Body of pancreas (tissue), 4 donors: ENCODE results near the gene SOCS1. TPM values are rescaled to one million over a fixed set of nuclear protein-coding genes. Genes with fewer than 3 reads are reported as not detected.
"Not testable (repeated sequence)": the region's sequence is repeated elsewhere in the genome, so short reads cannot be mapped to it uniquely, and the experiment has no call there.

ENCODE experiments used
- ATAC-seq: fragments of 150-250 bp; one replicate; pipeline ENCODE4 v1.9.1; 2016
- DNase-seq, 4 donors: peaks; one replicate each; pipeline ENCODE4 v3.0.0-alpha.2; 2019
- H3K27ac ChIP-seq, 4 donors: fragments of 200-600 bp; sonication (generic); 1 replicate in 3 of 4; 2 replicates in 1 of 4; pipeline versions ENCODE4 v1.5.1 to v1.6.1; 2016 to 2019; ENCODE audit warnings: mild to moderate bottlenecking in 1 of 4, mixed read lengths in 1 of 4, moderate library complexity in 1 of 4
- H3K27me3 ChIP-seq, 2 donors: fragments of 200-600 bp; sonication (generic); one replicate each; pipeline ENCODE4 v1.6.0; 2016; ENCODE audit warnings: mild to moderate bottlenecking in 1 of 2
- H3K36me3 ChIP-seq, 2 donors: fragments of 200-600 bp; sonication (generic); replicated peaks in 1 of 2; 2 replicates each; pipeline ENCODE4 v1.5.1; 2016; ENCODE audit warnings: low read depth in 2 of 2; ENCODE audit not compliant: insufficient read depth in 1 of 2
- H3K4me1 ChIP-seq: fragments of 200-600 bp; sonication (generic); one replicate; pipeline ENCODE4 v1.6.0; 2016
- H3K4me3 ChIP-seq, 2 donors: fragments of 200-600 bp; sonication (generic); 1 replicate in 1 of 2; 2 replicates in 1 of 2; pipeline ENCODE4 v1.5.1; 2016 to 2019
- H3K9me3 ChIP-seq, 3 donors: fragments of 200-600 bp; sonication (generic); 1 replicate in 2 of 3; 2 replicates in 1 of 3; pipeline ENCODE4 v1.5.1; 2016
- POLR2A ChIP-seq, 3 donors: fragments of 450-650 bp; IDR thresholded peaks; one replicate each; pipeline ENCODE4 v1.6.1; 2016; ENCODE audit warnings: antibody characterized with exemption in 3 of 3, mild to moderate bottlenecking in 2 of 3
- whole genome bisulfite sequencing, 2 donors: methylation state at CpG; one replicate each; pipeline ENCODE4 v1.1.5; 2017; 5-methylcytosine and 5-hydroxymethylcytosine counted together
- intact Hi-C: fragments of 100-400 bp; cut with DNase I; formaldehyde crosslinking; loops from one replicate; pipeline ENCODE4 v1.15.1; 2023
- total RNA-seq, 2 donors: library from RNA; depleted of rRNA; stranded (reverse); fragments of >200 nt; gene quantifications; one replicate each; pipeline ENCODE4 v1.1.0, GENCODE V29; 2016
- TF ChIP-seq, protein P1 (sequence below), 7 experiments: fragments of 450-650 bp in 4 of 7; fragments of 200-600 bp in 3 of 7; sonication (generic) in 3 of 7; IDR thresholded peaks; one replicate each; pipeline ENCODE4 v1.5.1; 2016 to 2019; ENCODE audit warnings: antibody characterized with exemption in 7 of 7

The SOCS1 gene
- total RNA-seq, 2 donors from 2014 or later, result 1.0 to 7.9 TPM

DNA sequence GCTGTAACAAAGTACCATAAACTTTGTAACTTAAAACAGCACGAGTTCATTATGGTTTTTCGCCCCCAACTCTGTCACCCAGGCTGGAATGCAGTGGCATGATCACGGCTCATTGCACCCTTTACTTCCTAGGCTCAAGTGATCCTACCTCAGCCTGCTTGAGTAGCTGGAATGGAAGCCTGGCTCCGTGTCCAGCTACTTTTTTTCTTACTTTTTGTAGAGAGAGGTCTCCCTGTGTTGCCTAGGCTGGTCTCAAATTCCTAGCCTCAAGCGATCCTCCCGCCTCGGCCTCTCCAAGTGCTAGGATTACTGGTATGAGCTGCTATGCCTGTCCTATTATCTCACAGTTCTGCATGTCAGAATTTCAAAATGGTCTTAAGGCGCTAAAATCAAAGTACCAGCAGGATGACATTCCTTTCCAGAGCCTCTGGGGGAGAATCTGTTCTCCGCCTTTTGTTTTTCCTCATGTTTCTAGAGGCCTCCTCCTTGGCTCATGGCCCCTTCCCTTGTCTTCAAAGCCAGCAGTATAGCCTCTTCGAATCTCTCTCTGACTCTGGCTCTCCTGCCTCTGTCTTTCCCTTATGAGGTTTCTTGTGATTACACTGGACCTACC lies 35.2 kb upstream of the SOCS1 start:
- 83 to 84% methylated on average over 10 of the region's 10 CpGs for WGBS, 2 donors
- no peak for ATAC-seq
- H3K4me1 ChIP-seq, result peaks cover 2% of the 10 kb centered on the region
- no peaks in the 10 kb centered on the region for H3K27me3 ChIP-seq
- no peaks in the 10 kb centered on the region for H3K9me3 ChIP-seq
- no peak for DNase-seq
- TF ChIP-seq, protein P1, sequence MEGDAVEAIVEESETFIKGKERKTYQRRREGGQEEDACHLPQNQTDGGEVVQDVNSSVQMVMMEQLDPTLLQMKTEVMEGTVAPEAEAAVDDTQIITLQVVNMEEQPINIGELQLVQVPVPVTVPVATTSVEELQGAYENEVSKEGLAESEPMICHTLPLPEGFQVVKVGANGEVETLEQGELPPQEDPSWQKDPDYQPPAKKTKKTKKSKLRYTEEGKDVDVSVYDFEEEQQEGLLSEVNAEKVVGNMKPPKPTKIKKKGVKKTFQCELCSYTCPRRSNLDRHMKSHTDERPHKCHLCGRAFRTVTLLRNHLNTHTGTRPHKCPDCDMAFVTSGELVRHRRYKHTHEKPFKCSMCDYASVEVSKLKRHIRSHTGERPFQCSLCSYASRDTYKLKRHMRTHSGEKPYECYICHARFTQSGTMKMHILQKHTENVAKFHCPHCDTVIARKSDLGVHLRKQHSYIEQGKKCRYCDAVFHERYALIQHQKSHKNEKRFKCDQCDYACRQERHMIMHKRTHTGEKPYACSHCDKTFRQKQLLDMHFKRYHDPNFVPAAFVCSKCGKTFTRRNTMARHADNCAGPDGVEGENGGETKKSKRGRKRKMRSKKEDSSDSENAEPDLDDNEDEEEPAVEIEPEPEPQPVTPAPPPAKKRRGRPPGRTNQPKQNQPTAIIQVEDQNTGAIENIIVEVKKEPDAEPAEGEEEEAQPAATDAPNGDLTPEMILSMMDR (IDR thresholded peaks at IDR 0.05), result no peak
- TF ChIP-seq POLR2A (IDR thresholded peaks at IDR 0.05), result no peak
- no peaks in the 10 kb centered on the region for H3K36me3 ChIP-seq
- H3K4me3 ChIP-seq, result no peak overlapping the region
- H3K27ac ChIP-seq, result no peak overlapping the region
- intact Hi-C loops, result no loop called here

DNA sequence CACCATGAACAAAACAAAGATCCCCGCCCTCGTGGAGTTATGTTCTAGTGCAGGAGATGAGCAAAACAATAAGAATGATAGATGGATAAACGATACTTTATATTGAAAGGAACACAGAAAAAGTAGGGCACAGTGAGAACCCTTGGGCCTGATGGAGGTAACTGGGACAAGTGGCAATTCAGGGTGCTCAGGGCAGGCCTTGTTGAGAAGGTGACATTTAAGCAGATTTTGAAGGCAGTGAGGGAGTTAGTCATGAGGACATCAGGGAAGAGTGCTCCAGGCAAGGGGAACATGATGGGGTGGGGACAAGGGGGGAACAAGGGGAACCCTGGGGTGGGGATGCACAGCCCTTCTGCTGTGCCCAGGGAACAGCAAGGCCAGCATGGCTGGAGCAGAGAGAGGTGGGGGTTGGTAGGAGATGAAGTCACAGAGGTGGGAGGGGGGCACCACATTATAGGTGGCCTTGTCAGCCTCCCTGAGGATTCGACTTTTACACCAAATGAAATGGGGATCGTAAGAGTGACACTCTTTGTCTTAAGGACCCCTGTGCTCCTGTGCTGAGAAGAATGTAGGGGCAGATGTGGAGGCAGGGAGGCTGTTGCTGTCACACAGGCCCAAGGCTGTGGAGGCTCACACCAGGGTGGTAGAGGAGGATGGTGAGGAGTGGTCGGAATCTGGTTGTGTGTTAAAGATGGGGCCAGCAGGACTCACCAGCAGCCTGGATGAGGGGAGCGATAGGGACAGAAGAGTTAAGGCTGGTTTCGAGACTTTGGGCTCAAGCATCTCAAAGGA lies 34.3 kb upstream of the SOCS1 start:
- Histone ChIP-seq H3K4me3 (no peak overlapping the region), H3K36me3 (no peaks in the 10 kb centered on the region), H3K27ac (no peak overlapping the region), H3K9me3 (no peaks in the 10 kb centered on the region), H3K4me1 (no peaks in the 10 kb centered on the region), H3K27me3 (no peaks in the 10 kb centered on the region)
- TF ChIP-seq, protein P1 (IDR thresholded peaks at IDR 0.05), result no peak
- no peak for TF ChIP-seq POLR2A (IDR thresholded peaks at IDR 0.05)
- intact Hi-C loops, result no loop called here
- 82 to 85% methylated on average over 8 of the region's 8 CpGs for WGBS, 2 donors
- DNase-seq (no peak), ATAC-seq (no peak)

DNA sequence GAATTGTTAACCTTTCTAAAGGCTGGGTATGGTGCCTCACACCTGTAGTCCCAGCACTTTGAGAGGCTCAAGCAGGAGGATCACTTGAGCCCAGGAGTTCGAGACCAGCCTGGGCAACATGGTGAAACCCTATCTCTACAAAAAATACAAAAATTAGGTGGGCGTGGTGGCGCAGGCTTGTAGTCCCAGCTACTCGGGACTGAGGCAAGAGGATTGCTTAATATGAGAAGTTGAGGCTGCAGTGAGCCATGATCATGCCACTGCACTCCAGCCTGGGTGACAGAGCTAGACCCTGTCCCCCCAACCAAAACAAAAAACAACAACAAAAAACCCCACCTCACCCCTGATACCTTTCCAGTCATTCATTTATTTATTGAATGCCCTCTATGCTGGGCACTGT lies 33.7 kb upstream of the SOCS1 start:
- H3K27ac ChIP-seq, H3K27me3 ChIP-seq, H3K36me3 ChIP-seq, DNase-seq, ATAC-seq, H3K9me3 ChIP-seq, H3K4me1 ChIP-seq, H3K4me3 ChIP-seq: not testable (repeated sequence)
- 81 to 94% methylated on average over 4 of the region's 4 CpGs for WGBS, 2 donors
- intact Hi-C loops, result loop anchor here (10.0 kb wide), 1 partner anchor 65 kb away; no protein-coding TSS in a partner anchor

GRCh38 chr16:11289202-11289601 lies 33.2 kb upstream of the SOCS1 start:
- H3K27ac ChIP-seq, result no peak overlapping the region
- TF ChIP-seq POLR2A (IDR thresholded peaks at IDR 0.05), result no peak
- TF ChIP-seq, protein P1 (IDR thresholded peaks at IDR 0.05), result no peak
- no peak overlapping the region for H3K4me3 ChIP-seq
- no peaks in the 10 kb centered on the region for H3K4me1 ChIP-seq
- no peaks in the 10 kb centered on the region for H3K27me3 ChIP-seq
- ATAC-seq (no peak), DNase-seq (no peak)
- H3K36me3 ChIP-seq, result no peaks in the 10 kb centered on the region
- H3K9me3 ChIP-seq, result no peaks in the 10 kb centered on the region
- 95 to 96% methylated on average over 2 of the region's 2 CpGs for WGBS, 2 donors
- intact Hi-C loops, result loop anchor here (10.0 kb wide), 1 partner anchor 64 kb away; no protein-coding TSS in a partner anchor

GRCh38 chr16:11285842-11286241 lies 29.8 kb upstream of the SOCS1 start:
- Histone ChIP-seq H3K4me3 (no peak overlapping the region), H3K36me3 (no peaks in the 10 kb centered on the region), H3K27me3 (no peaks in the 10 kb centered on the region), H3K4me1 (no peaks in the 10 kb centered on the region), H3K27ac (no peak overlapping the region), H3K9me3 (no peaks in the 10 kb centered on the region)
- WGBS, 2 donors, result 72 to 79% methylated on average over 2 of the region's 2 CpGs
- no peak for DNase-seq
- intact Hi-C loops, result loop anchor here (10.0 kb wide), 1 partner anchor 61 kb away; no protein-coding TSS in a partner anchor
- TF ChIP-seq, protein P1 (IDR thresholded peaks at IDR 0.05), result no peak
- no peak for TF ChIP-seq POLR2A (IDR thresholded peaks at IDR 0.05)
- ATAC-seq, result no peak
